Activated CD4-positive, CD25-positive, alpha-beta regulatory T cell treated with anti-CD3 and anti-CD28 coated beads, Interleukin-2, amount 50 U/mL, for 16 hours (primary cell): Measurements from ENCODE around the gene PCGF3.
"Not testable (repeated sequence)": the region's sequence is repeated elsewhere in the genome, so short reads cannot be mapped to it uniquely, and the experiment has no call there.

ENCODE experiments used
- DNase-seq: peaks from one replicate; pipeline ENCODE4 v3.0.0-alpha.2; 2020; ENCODE audit warnings: low read depth, low spot score

Gene PCGF3

DNA sequence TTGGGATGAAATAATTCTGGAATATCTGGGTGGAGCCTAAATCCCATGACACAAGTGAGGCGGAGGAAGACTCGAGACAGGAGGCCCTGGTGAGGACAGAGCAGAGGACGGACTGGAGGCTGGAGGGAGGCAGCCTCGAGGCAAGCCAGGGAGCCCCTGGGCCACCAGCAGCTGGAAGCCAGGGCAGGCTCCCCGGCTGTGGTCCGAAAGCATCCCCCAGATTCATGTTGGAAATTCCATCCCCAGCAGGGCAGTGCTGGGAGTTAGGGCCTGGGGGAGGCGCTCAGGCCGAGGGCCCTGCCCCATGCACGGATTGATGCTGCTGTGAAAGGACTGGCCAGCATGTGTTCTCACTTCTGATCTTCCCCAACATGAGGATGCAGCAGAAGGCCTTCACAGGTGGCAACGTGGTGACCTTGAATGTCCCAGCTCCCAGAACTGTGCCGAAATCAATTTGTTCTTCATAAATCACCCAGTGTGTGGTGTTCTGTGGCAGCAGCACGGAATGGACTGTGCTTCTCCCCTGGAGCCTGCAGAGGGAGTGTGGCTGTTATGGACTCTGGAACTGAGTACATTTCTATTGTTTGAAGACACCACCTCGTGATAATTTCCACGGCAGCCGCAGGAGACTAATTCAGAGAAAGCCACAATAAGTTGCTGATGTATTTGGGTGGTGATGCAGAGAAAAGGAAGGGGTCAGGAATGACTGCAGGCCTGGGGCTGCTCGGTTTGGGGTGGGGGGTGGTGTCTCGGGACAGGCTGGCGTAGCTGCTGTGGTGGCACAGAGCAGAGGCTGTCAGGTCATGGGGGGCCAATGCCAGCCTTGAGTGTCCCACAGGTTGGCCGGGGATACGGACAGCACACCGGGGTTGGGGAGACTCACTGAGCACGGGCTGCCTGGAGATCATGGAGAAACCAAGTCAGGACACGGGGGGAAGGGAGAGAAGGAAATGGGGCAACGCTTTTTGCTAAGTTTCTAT lies 56.9 kb downstream of the PCGF3 start:
- DNase-seq = no peak

DNA sequence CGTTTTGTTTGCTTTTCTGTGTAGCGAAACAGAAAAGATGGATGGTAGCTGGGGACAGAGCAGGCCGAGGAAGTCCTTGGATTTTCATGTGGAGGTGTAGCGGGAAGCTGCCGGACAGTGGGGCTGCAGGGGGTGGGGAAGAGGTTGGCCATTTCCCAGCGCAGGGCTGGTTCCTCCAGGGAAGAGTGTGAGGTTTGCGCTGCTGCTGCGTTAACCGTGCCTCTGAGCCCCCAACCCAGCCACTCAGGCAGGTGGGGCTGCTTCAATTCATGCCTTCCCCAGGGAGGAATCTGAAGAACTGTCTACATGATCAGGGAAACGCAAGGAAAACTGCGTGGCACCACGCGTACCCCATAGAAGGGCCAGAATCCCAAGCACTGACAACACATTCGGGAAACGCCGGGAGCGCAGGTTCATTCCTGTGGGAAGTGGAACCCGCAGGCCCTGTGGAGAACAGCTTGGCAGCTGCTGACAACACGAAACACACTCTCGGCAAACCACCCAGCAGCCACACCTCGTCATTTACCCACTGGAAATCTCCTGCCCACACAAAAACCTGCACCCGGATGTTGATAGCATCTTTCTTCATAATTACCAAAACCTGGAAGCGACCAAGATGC lies 57.7 kb downstream of the PCGF3 start:
- DNase-seq = no peak

DNA sequence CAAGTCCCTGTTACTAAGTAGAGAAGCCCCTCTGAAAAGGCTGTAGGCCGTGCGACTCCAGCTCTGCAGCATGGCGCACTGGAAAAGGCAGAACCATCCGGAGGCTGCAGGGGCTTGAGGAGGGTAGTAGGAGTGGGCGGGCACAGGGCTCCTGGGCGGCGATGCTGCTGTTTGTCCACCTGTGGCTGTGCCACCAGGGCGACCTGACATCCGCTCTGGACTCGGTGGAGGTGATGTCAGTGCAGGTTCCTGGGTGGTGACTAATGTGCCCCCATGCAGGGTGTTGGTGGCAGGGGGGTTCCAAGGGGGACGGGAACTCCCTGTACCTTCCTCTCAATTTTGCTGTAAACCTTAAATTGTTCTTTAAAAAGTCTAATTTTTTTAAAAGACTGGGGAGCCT lies 58.3 kb downstream of the PCGF3 start:
- no peak for DNase-seq

DNA sequence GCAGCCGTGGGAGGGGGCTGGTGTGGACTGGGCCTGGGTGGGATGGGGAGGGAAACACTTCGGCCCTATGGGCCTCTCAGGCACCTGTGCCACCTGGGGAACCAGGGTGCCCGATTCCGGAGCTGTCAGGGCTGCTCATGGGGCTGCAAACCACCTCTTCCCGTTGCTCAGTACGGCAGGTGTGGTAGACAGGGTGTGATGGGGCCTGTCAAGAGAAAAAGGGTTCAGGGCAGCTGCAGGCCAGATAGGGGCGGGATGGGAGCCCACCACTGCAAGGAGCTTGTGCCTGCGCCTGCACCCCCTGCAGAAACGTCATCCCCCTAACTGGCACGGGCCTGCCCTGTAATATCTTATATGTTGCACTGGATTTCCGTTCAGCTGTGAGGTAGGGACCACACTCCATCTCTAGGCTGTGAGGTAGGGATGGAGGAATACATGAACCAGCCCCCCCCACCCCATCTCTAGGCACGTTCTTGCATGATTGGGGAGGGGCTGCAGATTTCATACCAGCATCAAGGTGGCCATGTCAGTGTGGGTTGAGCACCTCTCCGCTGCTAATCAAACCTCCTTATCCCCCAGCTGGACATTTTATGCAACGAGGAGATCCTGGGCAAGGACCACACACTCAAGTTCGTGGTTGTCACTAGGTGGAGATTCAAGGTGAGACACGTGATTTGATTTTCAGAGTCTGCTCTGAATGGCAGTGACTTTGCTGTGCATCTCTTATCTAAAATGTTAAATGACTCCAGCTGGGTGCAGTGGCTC lies 59.0 kb downstream of the PCGF3 start:
- DNase-seq = no peak

DNA sequence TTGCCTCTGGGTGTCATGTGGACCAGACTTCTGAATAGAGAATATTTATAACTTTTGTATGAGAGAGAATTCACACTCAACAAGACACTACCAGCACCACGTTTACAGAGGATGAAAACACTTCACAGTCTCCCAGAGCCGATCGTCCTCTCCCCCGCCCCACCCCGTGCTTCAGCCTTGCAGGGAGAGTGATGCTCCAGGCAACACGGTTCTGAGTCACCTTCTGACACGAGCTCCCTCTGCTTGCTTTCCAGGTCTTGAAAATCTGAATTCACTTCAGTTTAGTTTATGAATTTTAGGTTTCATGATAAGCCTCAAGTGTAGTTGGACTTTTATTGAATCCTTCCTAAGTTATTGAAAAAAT lies 60.5 kb downstream of the PCGF3 start:
- no peak for DNase-seq

DNA sequence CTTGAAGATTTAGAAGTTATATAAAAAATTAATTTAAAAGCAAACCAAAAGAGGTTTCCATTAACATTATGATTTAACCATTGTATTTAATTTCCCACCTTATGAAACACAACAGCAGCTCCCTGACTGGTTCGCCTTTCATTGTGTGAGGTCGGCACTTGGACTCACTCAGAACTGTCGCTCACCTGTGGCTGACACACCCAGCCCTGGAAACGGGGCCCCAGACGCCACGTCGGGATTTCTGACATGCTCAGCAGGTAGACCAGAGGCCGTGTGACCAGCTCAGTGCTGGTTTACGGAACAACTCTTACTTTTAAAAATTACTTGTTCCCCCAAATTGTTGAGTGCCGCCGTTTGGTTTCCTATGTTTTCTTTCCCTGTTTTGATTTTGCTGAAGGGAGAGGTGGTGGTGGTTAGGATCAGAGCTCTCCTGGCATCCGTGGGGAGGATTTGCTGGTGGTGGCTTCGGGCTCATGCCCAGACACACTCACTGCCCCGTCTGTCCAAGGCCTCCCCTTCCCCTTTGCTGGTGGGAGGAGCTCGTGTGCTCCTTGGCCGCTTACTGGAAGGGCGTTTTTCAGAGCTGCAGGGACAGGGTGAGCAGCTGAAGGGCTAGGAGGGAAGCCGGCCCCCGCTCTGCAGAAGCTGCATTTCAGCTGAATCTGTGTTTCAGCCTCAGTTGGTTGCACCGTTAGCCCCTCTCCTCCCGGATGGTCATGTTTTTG lies 61.1 kb downstream of the PCGF3 start:
- DNase-seq = no peak

DNA sequence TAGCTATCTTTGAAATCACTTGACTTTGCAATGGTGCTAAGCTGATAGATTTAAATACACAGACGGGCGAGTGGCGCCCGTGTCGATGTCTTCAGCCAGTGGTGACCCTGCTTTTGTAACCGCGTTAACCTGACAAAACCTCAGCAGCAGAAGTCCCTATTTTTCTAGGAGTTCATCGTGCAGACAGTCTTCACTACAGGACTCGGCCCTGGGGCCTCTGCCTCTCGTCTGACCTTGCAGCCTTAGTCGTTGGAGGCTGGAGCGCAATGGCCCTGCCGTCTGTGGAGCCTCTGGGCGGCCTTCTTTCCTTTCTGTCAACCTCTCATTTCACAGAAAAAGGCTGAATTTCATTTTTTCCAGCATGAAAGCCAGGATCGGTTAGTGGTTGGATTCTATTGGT lies 62.4 kb downstream of the PCGF3 start:
- no peak for DNase-seq

DNA sequence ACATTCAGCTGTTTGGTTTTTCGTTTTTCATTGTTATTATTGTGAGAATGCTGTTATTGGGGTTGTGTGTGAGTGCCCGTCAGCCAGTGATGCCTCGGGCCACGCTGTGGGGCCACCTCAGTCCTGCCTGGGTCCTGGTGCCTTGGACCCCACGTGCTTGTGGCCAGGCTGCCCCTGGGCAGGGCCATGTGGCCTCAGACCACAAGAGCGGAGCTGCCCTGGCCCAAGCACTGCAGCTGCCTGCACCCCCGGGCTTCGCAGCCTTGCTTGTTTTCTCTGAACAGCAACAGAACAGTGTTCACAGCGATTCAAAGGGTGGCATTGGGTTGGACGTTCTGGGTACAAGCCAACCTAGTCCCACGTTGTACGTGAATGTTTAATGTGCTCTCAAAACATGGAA lies 63.4 kb downstream of the PCGF3 start:
- no peak for DNase-seq

DNA sequence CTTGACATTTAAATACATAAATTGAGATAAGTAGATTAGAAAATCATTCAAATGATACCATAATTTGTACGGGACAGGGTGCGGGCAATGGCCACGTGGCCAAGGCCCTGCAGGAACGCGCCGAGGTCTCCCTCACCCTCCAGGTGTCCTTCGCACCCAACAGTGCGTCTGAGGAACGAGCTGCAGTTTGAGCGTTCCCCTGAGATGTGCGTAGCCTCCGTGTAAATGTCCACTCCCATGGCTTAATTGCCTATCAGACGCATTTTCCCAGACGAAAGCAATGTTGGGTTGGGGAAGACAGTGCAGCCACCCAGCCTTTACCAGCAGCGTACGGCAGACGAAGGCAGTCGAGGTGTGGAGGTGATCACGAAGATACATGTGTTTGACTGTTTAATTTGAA lies 63.9 kb downstream of the PCGF3 start:
- DNase-seq = no peak

DNA sequence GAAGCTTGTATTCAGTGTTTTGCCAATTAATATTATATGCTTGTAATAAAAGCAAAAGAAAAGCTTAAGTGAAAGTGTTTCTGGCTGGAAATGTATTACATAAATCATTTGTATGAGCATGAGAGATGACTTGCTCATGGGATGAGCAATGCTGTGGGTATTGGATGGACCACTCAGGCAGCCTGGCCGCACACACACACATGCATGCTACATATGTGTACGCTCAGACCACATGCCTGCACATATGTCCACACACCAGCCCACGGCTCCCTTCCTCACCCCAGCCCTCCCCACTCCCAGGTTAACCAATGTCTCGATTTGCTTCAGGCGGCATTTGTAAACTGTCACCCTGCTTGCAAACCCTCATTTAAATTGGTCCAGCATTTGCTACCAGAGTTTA lies 64.4 kb downstream of the PCGF3 start:
- DNase-seq = no peak

DNA sequence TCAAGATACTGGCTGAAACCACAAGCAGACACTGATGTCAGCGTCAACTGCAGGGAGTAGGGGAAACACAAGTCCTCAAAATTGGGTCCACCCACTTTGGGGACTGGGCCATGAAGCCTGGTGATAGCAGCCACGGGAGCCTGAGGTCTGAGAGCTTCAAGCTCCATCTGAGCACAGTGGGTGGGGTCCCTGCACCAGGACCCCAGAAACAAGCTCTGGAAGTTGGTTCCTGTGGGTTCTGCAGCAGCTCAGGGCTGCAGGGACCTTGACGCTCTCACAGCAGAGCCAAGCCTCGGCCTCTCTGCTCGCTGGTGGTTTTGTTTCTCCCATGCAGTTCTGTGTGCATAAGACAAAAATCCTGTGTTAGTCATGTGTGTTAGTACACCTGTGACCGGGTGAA lies 65.8 kb downstream of the PCGF3 start:
- no peak for DNase-seq

DNA sequence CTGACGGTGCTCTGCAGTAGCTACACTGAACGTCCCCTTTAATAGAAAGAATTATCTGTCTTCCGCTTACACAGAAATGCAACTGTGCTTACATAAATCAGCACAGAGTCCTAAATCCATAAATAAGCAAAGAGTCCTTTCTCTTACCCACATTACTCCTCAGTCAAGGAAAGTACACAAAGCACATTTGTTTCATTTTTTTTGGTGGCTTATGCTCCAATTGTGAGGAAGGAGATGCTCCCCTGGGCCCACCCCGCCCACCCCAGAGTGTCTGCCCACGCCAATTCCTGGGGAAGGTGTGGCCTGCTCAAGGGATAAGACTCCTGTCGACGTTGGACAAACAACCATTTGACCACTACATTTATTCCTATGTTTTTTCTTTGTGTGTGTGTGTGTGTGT lies 66.5 kb downstream of the PCGF3 start:
- no peak for DNase-seq

DNA sequence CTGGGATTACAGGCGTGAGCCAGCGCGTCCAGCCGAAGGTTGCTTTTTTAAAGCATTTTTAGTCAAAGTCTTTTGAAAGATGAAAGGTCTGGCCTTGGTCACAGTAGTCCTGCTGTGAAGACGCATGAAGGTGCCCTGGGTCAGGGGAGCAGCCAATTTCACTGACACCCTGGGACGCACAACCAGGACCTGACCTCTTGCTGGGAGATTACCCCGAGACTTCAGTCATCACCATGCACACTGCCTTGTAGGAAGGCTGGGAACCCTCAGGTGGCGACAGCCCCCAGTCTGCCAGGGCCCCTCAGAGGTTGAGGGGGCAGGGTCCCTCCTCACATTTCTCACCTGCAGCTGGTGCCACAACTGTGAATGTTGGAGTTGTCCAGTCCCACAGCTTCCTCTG lies 67.1 kb downstream of the PCGF3 start:
- DNase-seq = no peak

DNA sequence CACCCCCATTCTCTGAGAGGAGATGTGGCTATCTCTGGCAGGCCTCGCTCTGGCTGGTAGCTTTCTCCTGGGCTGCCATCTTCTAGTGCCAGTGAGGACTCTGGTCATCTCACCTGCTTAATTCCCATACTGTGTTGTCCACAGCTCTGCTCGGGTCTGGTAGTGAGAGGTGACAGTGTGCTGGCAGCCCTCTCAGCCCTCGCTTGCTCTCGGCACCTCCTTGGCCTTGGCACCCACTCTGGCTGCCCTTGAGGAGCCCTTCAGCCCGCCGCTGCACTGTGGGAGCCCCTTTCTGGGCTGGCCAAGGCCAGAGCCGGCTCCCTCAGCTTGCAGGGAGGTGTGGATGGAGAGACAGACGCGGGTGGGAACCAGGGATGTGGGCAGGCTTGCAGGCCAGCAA lies 67.6 kb downstream of the PCGF3 start:
- DNase-seq = no peak

DNA sequence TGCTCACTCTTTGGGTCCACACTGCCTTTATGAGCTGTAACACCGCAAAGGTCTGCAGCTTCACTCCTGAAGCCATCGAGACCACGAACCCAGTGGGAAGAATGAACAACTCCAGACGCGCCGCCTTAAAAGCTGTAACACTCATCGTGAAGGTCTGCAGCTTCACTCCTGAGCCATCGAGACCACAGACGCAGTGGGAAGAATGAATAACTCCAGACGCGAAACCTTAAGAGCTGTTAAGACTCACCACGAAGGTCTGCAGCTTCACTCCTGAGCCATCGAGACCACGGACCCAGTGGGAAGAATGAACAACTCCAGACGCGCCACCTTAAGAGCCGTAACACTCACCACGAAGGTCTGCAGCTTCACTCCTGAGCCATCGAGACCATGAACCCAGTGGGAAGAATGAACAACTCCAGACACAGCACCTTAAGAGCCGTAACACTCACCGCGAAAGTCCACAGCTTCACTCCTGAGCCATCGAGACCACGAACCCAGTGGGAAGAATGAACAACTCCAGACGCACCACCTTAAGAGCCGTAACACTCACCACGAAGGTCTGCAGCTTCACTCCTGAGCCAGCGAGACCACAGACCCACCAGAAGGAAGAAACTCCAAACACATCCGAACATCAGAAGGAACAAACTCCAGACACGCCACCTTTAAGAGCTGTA lies 68.9 kb downstream of the PCGF3 start:
- not testable (repeated sequence) for DNase-seq

DNA sequence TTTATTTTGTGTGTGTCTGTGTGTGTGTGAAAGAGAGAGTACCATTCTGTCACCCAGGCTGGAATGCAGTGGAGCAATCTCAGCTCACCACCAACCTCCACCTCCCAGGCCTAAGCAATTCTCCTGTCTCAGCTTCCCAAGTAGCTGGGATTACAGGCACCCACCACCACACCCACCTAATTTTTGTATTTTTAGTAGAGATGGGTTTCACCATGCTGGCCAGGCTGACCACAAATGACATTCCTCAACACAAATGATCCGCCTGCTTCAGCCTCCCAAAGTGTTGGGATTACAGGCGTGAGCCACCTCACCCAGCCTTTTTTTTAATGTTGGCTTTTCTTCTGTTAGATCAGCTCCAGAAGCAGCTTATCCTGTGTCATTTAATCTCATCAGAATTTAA lies 69.9 kb downstream of the PCGF3 start:
- not testable (repeated sequence) for DNase-seq

DNA sequence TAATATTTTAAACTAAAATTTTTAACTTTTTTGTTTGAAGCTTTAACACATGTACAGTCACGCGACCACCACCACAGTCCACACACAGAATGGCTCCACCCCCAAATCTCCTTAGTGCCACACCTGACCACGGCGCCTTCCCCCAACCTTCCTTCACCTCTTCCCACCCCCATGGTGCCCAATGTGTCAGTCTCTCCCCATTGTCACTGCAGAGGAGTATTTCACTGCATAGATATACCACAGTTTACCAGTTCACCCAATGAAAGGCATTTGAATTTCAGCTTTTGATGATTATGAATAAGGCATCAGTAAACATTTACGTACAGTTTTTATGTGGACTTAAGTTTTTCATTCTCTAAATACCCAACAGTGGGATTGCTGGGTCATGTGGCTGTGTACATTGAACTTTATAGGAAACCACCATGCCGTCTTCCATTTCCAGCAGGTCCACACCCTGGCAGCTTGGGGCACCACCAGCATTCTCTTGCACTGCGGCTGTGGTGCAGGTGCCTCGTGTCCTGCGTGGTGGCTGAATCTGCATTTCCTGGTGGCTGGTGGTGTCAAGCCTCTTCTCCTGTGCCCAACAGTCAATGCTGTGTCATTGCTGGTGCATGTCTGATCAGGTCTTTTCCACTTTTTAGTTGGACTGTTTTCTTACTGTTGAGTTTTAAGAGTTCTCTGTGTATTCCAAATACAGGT lies 71.3 kb downstream of the PCGF3 start:
- DNase-seq = no peak

DNA sequence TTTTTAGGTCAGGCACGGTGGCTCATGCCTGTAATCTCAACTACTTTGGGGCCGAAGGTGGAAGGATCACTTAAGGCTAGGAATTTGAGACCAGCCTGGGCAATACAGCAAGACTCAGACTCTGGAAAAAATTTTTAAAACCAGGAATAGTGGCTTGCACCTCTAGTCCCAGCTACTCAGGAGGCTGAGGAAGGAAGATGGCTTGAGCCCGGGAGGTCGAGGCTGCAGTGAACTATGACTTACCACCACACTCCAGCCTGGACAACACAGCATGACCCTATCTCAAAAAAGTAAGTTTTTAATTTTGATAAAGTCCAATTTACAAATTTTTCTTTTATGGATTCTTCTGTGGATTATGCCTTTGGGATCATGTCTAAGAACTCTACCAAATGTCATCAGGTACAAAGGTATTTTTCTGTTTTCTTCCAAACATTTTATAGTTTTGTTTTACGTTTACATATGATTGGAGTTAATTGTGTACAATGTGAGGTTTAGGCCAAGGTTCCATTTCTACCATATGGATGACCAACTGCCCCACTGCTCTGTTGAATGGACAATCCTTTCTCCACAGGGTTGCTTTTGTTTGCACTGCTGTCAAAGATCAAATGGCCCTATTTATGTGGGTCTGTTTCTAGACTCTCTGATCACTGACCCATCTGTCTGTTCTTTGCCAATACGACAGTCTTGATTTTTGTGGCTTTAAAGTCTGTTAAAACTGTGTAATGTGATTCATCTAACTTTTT lies 72.1 kb downstream of the PCGF3 start:
- no peak for DNase-seq

DNA sequence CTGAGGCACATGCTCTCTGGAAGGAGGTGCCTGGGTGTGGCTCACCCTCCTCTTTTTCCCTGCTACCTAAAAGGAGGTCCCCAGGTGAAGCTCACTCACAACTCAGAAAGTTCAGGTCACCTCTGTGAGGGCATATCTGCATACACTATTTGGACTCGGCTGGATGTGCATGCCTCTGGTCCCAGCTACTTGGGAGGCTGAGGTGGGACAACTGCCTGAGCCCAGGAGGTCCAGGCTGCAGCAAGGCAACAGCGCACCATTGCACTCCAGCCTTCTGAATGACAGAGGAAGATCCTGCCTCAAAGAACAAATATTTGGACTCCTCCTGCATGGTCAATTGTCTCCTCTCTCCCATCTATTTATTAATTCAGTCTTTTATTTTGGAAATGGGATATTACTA lies 73.9 kb downstream of the PCGF3 start:
- DNase-seq = no peak

DNA sequence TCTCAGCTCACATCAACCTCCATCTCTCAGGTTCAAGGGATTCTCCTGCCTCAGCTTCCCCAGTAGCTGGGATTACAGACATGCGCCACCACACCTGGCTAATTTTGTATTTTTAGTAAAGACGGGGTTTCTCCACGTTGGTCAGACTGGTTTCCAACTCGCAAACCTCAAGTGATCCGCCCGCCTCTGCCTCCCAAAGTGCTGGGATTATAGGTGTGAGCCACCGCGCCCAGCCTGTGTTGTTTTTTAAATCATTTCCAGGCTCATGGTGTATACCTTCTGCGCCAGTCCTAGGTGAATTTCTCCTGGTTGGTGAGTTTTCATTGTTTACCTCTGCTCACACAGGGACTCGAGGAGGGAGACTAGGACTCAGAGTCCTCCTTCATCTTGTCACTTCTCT lies 74.6 kb downstream of the PCGF3 start:
- not testable (repeated sequence) for DNase-seq
